SU-DHL-6 (cell line): ENCODE results near the gene MAPKAPK2.
A peak's percentile ranks its signal among the peaks of the same experiment; 100 is the strongest.

ENCODE experiments used
- H2AFZ ChIP-seq: fragments of 200-600 bp; sonication (generic); 2 replicates; pipeline ENCODE4 v1.6.1; 2014; ENCODE audit warnings: low read depth, mild to moderate bottlenecking, moderate library complexity, mixed read lengths, antibody characterized with exemption, low read length; ENCODE audit not compliant: severe bottlenecking
- H3F3A ChIP-seq: fragments of 200-600 bp; shearing (Covaris generic); 2 replicates; pipeline ENCODE4 v1.6.0; 2016; ENCODE audit warnings: antibody characterized with exemption, mild to moderate bottlenecking; ENCODE audit not compliant: insufficient read depth
- H3K27ac ChIP-seq: fragments of 200-600 bp; sonication (generic); 2 replicates; pipeline ENCODE4 v1.5.1; 2016; ENCODE audit warnings: low read depth, mild to moderate bottlenecking, low read length, moderate library complexity, mixed read lengths
- H3K27me3 ChIP-seq: fragments of 200-600 bp; sonication (generic), shearing (Covaris generic); 2 replicates; pipeline ENCODE4 v1.6.0; 2014; ENCODE audit warnings: mild to moderate bottlenecking, low read length
- H3K36me3 ChIP-seq: fragments of 200-600 bp; sonication (generic); 2 replicates; pipeline ENCODE4 v1.6.1; 2014; ENCODE audit warnings: mild to moderate bottlenecking, low read length, mixed read lengths
- H3K4me2 ChIP-seq: fragments of 300-600, 200-600 bp; shearing (Covaris generic), sonication (generic); 2 replicates; pipeline ENCODE4 v1.6.0; 2014; ENCODE audit warnings: low read length, low read depth, mild to moderate bottlenecking; ENCODE audit not compliant: poor library complexity, severe bottlenecking
- H3K4me3 ChIP-seq: fragments of 200-600 bp; sonication (generic); 2 replicates; pipeline ENCODE4 v1.5.1; 2014; ENCODE audit warnings: antibody characterized with exemption, low read length, mild to moderate bottlenecking, mixed read lengths; ENCODE audit not compliant: insufficient read depth, poor library complexity, severe bottlenecking
- H3K79me2 ChIP-seq: fragments of 200-600 bp; sonication (generic); 2 replicates; pipeline ENCODE4 v1.6.1; 2014; ENCODE audit warnings: mild to moderate bottlenecking, low read length, moderate library complexity; ENCODE audit not compliant: insufficient read depth
- H3K9ac ChIP-seq: fragments of 200-600 bp; sonication (generic); 2 replicates; pipeline ENCODE4 v1.7.0; 2014; ENCODE audit warnings: mild to moderate bottlenecking, low read length
- H3K9me2 ChIP-seq: fragments of 200-600 bp; sonication (generic); replicated peaks from 2 replicates; pipeline ENCODE4 v1.6.1; 2014; ENCODE audit warnings: low read length; ENCODE audit not compliant: insufficient read depth
- H3K9me3 ChIP-seq: fragments of 200-600 bp; sonication (generic); 2 replicates; pipeline ENCODE4 v1.6.1; 2014; ENCODE audit warnings: low read length, mixed read lengths; ENCODE audit not compliant: insufficient read depth
- H4K20me1 ChIP-seq: fragments of 200-600 bp; sonication (generic); 2 replicates; pipeline ENCODE4 v1.6.1; 2014; ENCODE audit warnings: low read depth, mild to moderate bottlenecking, antibody characterized with exemption, low read length, moderate library complexity, mixed read lengths
- EZH2phosphoT487 ChIP-seq: fragments of 200-600 bp; sonication (generic), shearing (Covaris generic); conservative IDR thresholded peaks from 2 replicates; pipeline ENCODE4 v1.6.1; 2018; ENCODE audit warnings: mild to moderate bottlenecking, antibody characterized with exemption, low read length, moderate library complexity, mixed read lengths
- TF ChIP-seq, protein P1 (sequence below): fragments of 200-600 bp; sonication (generic); IDR thresholded peaks from one replicate; pipeline ENCODE4 v1.5.1; 2017; ENCODE audit warnings: antibody characterized with exemption, mild to moderate bottlenecking, low read length, moderate library complexity; ENCODE audit not compliant: insufficient read depth, poor library complexity, severe bottlenecking

MAPKAPK2 gene

DNA sequence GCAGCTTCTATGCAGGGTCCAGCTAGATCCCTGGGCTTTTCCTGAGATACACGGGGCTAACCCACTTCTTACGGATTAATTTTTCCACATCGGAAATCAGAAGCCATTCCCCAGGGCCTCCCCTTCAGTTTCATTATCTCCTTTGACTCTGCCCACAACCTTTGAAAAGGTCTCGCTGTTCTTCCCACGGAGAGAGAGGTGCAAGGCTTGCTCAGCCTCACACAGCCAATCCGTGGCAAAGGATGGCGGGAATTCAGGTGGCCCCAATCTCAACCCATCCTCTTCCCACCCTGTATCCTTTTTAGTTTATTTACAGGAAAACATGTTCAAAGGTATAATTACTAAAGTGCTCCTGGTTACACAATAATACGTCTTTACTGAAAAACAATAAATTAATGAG is 702 bp upstream of the MAPKAPK2 start:
- no peak for TF ChIP-seq EZH2phosphoT487
- TF ChIP-seq, protein P1, sequence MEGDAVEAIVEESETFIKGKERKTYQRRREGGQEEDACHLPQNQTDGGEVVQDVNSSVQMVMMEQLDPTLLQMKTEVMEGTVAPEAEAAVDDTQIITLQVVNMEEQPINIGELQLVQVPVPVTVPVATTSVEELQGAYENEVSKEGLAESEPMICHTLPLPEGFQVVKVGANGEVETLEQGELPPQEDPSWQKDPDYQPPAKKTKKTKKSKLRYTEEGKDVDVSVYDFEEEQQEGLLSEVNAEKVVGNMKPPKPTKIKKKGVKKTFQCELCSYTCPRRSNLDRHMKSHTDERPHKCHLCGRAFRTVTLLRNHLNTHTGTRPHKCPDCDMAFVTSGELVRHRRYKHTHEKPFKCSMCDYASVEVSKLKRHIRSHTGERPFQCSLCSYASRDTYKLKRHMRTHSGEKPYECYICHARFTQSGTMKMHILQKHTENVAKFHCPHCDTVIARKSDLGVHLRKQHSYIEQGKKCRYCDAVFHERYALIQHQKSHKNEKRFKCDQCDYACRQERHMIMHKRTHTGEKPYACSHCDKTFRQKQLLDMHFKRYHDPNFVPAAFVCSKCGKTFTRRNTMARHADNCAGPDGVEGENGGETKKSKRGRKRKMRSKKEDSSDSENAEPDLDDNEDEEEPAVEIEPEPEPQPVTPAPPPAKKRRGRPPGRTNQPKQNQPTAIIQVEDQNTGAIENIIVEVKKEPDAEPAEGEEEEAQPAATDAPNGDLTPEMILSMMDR: no peak
- Histone ChIP-seq H2AFZ (no peak overlapping the region), H3K27ac (no peak overlapping the region), H4K20me1 (peaks cover 5% of the 10 kb centered on the region; the same call in 1 of the 2 replicates), H3K27me3 (no peaks in the 10 kb centered on the region), H3K9me3 (no peaks in the 10 kb centered on the region), H3K4me3 (no peak overlapping the region), H3K9ac (no peak overlapping the region), H3K79me2 (no peaks in the 10 kb centered on the region), H3K4me2 (peak overlapping the region; percentile 57), H3K9me2 (no peaks in the 10 kb centered on the region), H3F3A (peaks cover 21% of the 10 kb centered on the region), H3K36me3 (no peaks in the 10 kb centered on the region)

GRCh38 chr1:206685334-206685768 is 646 bp downstream of the MAPKAPK2 start:
- Histone ChIP-seq H3K4me2 (peak overlapping the region; percentile 71), H3K27ac (no peak overlapping the region), H3K9me2 (no peaks in the 10 kb centered on the region), H2AFZ (peak overlapping the region; percentile 44), H3K79me2 (no peaks in the 10 kb centered on the region), H3F3A (peaks cover 18% of the 10 kb centered on the region), H3K4me3 (peak overlapping the region; percentile 64), H3K27me3 (no peaks in the 10 kb centered on the region), H4K20me1 (peaks cover 5% of the 10 kb centered on the region; the same call in 1 of the 2 replicates), H3K9ac (peak overlapping the region; percentile 61), H3K36me3 (no peaks in the 10 kb centered on the region), H3K9me3 (no peaks in the 10 kb centered on the region)
- TF ChIP-seq, protein P1: no peak
- TF ChIP-seq EZH2phosphoT487: no peak

- Histone ChIP-seq H2AFZ (peak overlapping the region; percentile 44), H3K79me2 (no peaks in the 10 kb centered on the region), H3K4me3 (peak overlapping the region; percentile 64), H3K9ac (peak overlapping the region; percentile 61), H4K20me1 (peaks cover 5% of the 10 kb centered on the region; the same call in 1 of the 2 replicates), H3K27ac (no peak overlapping the region), H3F3A (peaks cover 18% of the 10 kb centered on the region), H3K36me3 (no peaks in the 10 kb centered on the region), H3K9me3 (no peaks in the 10 kb centered on the region), H3K27me3 (no peaks in the 10 kb centered on the region), H3K4me2 (peak overlapping the region; percentile 71), H3K9me2 (no peaks in the 10 kb centered on the region)
- TF ChIP-seq, protein P1: no peak
- TF ChIP-seq EZH2phosphoT487: no peak
These were observed 1.2 kb downstream of the MAPKAPK2 start for GRCh38 chr1:206685769-206686477.
